ENCODE measurements around the gene CCL21. TPM values are rescaled to one million over a fixed set of nuclear protein-coding genes. Genes with fewer than 3 reads are reported as not detected.
"Not testable (repeated sequence)": the region's sequence is repeated elsewhere in the genome, so short reads cannot be mapped to it uniquely, and the experiment has no call there.

The CCL21 gene, protein sequence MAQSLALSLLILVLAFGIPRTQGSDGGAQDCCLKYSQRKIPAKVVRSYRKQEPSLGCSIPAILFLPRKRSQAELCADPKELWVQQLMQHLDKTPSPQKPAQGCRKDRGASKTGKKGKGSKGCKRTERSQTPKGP
- not detected for total RNA-seq

- ATAC-seq: no peak
- Mint-ChIP-seq H3K36me3 (ENCODE audit: low read depth) (no peaks in the 10 kb centered on the region), H3K9me3 (ENCODE audit: low read depth) (no peaks in the 10 kb centered on the region), H3K4me1 (no peaks in the 10 kb centered on the region), H3K4me3 (no peak within 1 kb of the TSS), H3K27ac (no peak within 1 kb of the TSS), H3K27me3 (peaks cover 8% of the 10 kb centered on the region)
- DNase-seq: no peak
- POLR2A ChIA-PET: no interaction called here
- intact Hi-C loops (cut with DNase I, micrococcal nuclease): no loop called here
- CTCF ChIA-PET: interaction anchor here (0.8 to 2.4 kb wide), 2 partner anchors 9 to 12 kb away, joined by 3 to 7 read pairs; no protein-coding TSS in a partner anchor
These were observed at the start of gene CCL21 for GRCh38 chr9:34710023-34710422. Gene CCL21 (minus strand): TSS chr9:34710136. CDS start chr9:34710066, 70 bp downstream.

DNA sequence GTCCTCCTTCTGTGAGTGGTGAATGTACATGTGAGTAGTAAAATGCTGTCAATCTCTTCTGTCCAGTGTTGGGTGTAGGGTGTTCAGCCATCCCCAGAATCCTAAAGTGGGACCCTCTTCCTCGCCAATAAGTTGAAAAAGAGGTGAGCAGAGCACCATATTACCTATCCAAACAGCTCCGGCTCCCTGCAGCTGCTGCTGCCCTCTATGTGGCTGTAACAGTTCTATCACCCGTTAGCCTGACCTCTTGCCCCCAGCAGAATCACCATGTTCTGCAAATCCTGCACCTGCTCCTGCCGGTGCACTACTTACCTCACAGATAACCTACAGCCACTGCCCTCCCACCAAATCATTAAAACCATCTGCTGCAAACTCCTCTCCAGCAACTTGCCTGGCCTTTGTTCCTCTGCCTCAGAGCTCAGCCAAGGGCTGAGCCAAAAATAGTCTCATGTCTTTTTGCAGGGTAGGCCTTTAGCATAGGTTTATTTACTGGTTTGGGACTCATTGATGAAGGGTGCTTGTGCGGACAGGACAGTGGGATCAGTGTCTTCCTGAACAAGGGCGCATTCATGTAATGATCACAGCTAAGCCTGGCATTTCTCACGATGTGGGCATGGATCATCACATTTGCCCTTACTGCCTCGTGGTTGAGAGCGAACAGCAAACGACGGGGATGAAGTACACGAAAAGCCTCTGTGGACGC, 49.6 kb upstream of the CCL21 start:
- CTCF ChIA-PET: interaction anchor here (0.6 to 1.8 kb wide), 13 partner anchors 12 to 1013 kb away, joined by 3 to 7 read pairs (median 4); no protein-coding TSS in a partner anchor
- POLR2A ChIA-PET: interaction anchor here (0.6 kb wide), 1 partner anchor 23 kb away, joined by 3 read pairs; no protein-coding TSS in a partner anchor
- Mint-ChIP-seq H3K27me3 (peaks cover 22% of the 10 kb centered on the region), H3K36me3 (ENCODE audit: low read depth) (no peaks in the 10 kb centered on the region), H3K4me1 (peaks cover 2% of the 10 kb centered on the region), H3K9me3 (ENCODE audit: low read depth) (no peaks in the 10 kb centered on the region), H3K4me3 (no peak overlapping the region), H3K27ac (no peak overlapping the region)
- intact Hi-C loops (cut with DNase I, micrococcal nuclease): loop anchor here in 1 of 2 experiments (1.0 to 2.0 kb wide), 4 partner anchors 139 to 717 kb away; partner anchors contain the start of gene PIGO
- ATAC-seq: no peak
- no peak for DNase-seq

DNA sequence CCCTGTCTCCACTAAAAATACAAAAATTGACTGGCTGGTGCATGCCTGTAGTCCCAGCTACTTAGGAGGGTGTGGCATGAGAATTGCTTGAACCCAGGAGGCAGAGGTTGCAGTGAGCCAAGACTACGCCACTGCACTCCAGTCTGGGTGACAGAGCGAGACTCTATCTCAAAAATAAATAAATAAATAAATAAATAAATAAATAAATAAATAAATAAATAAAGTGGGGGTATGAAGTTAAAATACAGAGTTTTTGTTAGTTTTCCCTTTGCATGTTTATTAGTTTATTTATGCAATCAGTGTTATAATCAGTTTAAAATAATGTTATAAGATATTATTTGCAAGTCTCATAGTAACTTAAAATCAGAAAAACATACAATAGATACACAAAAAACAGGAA, 40.4 kb upstream of the CCL21 start:
- DNase-seq; H3K9me3 Mint-ChIP-seq (ENCODE audit: low read depth); H3K4me3 Mint-ChIP-seq; CTCF ChIA-PET; POLR2A ChIA-PET; H3K36me3 Mint-ChIP-seq (ENCODE audit: low read depth); intact Hi-C loops (cut with DNase I, micrococcal nuclease); H3K27ac Mint-ChIP-seq; ATAC-seq; H3K4me1 Mint-ChIP-seq: not testable (repeated sequence)
- H3K27me3 Mint-ChIP-seq: peaks cover 44% of the 10 kb centered on the region

GRCh38 chr9:34746526-34746925, 36.6 kb upstream of the CCL21 start:
- POLR2A ChIA-PET: no interaction called here
- Mint-ChIP-seq H3K36me3 (ENCODE audit: low read depth) (no peaks in the 10 kb centered on the region), H3K4me1 (peaks cover 13% of the 10 kb centered on the region), H3K9me3 (ENCODE audit: low read depth) (peaks cover 3% of the 10 kb centered on the region), H3K4me3 (no peak overlapping the region), H3K27ac (no peak overlapping the region), H3K27me3 (peaks cover 34% of the 10 kb centered on the region)
- ATAC-seq (no peak), DNase-seq (no peak)
- intact Hi-C loops (cut with DNase I, micrococcal nuclease): no loop called here
- CTCF ChIA-PET: interaction anchor here (1.4 kb wide), 1 partner anchor 304 kb away, joined by 9 read pairs; no protein-coding TSS in a partner anchor

- H3K4me3 Mint-ChIP-seq: no peak overlapping the region
- H3K4me1 Mint-ChIP-seq: peaks cover 13% of the 10 kb centered on the region
- H3K27ac Mint-ChIP-seq: no peak overlapping the region
- CTCF ChIA-PET: interaction anchor here (0.6 to 1.1 kb wide), 6 partner anchors 30 to 1113 kb away, joined by 3 to 4 read pairs (median 3); no protein-coding TSS in a partner anchor
- no peak for ATAC-seq
- intact Hi-C loops (cut with DNase I, micrococcal nuclease): no loop called here
- POLR2A ChIA-PET: no interaction called here
- H3K9me3 Mint-ChIP-seq (ENCODE audit: low read depth): peaks cover 3% of the 10 kb centered on the region
- no peak for DNase-seq
- H3K27me3 Mint-ChIP-seq: peaks cover 22% of the 10 kb centered on the region
- H3K36me3 Mint-ChIP-seq (ENCODE audit: low read depth): no peaks in the 10 kb centered on the region
These were observed 34.6 kb upstream of the CCL21 start for GRCh38 chr9:34744295-34745221.

GRCh38 chr9:34742710-34743109, 32.8 kb upstream of the CCL21 start:
- Mint-ChIP-seq H3K4me1 (peaks cover 13% of the 10 kb centered on the region), H3K36me3 (ENCODE audit: low read depth) (no peaks in the 10 kb centered on the region), H3K4me3 (no peak overlapping the region), H3K27me3 (peaks cover 14% of the 10 kb centered on the region), H3K9me3 (ENCODE audit: low read depth) (peaks cover 3% of the 10 kb centered on the region), H3K27ac (no peak overlapping the region)
- ChIA-PET POLR2A (no interaction called here), CTCF (no interaction called here)
- intact Hi-C loops (cut with DNase I, micrococcal nuclease): no loop called here
- DNase-seq (no peak), ATAC-seq (no peak)

DNA sequence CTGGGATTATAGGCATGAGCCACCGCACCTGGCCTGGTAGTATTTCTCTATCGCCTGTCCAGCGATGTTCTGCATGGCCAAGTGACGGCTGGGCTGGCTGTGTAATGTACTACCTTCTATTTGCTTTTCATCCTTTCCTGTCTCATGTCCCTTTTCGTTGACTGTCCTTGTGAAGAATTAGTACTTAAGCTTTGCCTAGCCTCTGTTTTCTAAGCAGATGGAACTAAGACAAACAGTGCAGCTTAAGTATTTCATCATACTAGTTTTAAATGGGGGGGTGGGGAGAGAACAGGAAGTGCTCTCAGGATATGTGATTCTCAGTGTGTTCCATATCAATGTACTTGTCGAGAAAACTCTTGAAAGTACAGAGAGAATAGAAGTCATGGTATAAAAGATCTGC, 31.7 kb upstream of the CCL21 start:
- CTCF ChIA-PET: interaction anchor here (0.6 to 1.0 kb wide), 3 partner anchors 13 to 179 kb away, joined by 3 read pairs; no protein-coding TSS in a partner anchor
- intact Hi-C loops (cut with DNase I, micrococcal nuclease): no loop called here
- Mint-ChIP-seq H3K9me3 (ENCODE audit: low read depth) (no peaks in the 10 kb centered on the region), H3K4me3 (no peak overlapping the region), H3K36me3 (ENCODE audit: low read depth) (no peaks in the 10 kb centered on the region), H3K4me1 (peaks cover 13% of the 10 kb centered on the region), H3K27ac (peak overlapping the region; percentile 58), H3K27me3 (peaks cover 13% of the 10 kb centered on the region)
- DNase-seq: no peak
- POLR2A ChIA-PET: no interaction called here
- no peak for ATAC-seq

DNA sequence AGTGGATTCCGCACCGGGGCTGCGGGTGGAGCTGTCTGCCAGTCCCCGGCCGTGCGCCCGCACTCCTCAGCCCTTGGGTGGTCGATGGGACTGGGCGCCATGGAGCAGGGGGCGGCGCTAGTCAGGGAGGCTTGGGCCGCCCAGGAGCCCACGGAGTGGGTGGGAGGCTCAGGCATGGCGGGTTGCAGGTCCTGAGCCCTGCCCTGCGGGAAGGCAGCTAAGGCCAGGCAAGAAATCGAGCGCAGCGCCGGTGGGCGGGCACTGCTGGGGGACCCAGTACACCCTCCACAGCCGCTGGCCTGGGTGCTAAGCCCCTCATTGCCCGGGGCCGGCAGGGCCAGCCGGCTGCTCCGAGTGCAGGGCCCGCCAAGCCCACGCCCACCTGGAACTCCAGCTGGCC, 30.2 kb upstream of the CCL21 start:
- H3K27me3 Mint-ChIP-seq; CTCF ChIA-PET; H3K4me3 Mint-ChIP-seq; ATAC-seq; DNase-seq; H3K9me3 Mint-ChIP-seq (ENCODE audit: low read depth); intact Hi-C loops (cut with DNase I, micrococcal nuclease); H3K27ac Mint-ChIP-seq; H3K36me3 Mint-ChIP-seq (ENCODE audit: low read depth); POLR2A ChIA-PET: not testable (repeated sequence)
- peaks cover 13% of the 10 kb centered on the region for H3K4me1 Mint-ChIP-seq

- H3K4me3 Mint-ChIP-seq: no peak overlapping the region
- H3K27ac Mint-ChIP-seq: no peak overlapping the region
- intact Hi-C loops (cut with DNase I, micrococcal nuclease): no loop called here
- no peaks in the 10 kb centered on the region for H3K9me3 Mint-ChIP-seq (ENCODE audit: low read depth)
- H3K27me3 Mint-ChIP-seq: peaks cover 5% of the 10 kb centered on the region
- no peak for ATAC-seq
- no peaks in the 10 kb centered on the region for H3K36me3 Mint-ChIP-seq (ENCODE audit: low read depth)
- CTCF ChIA-PET: no interaction called here
- POLR2A ChIA-PET: no interaction called here
- DNase-seq: no peak
- peaks cover 5% of the 10 kb centered on the region for H3K4me1 Mint-ChIP-seq
These were observed 27.8 kb upstream of the CCL21 start for GRCh38 chr9:34737677-34738260.

DNA sequence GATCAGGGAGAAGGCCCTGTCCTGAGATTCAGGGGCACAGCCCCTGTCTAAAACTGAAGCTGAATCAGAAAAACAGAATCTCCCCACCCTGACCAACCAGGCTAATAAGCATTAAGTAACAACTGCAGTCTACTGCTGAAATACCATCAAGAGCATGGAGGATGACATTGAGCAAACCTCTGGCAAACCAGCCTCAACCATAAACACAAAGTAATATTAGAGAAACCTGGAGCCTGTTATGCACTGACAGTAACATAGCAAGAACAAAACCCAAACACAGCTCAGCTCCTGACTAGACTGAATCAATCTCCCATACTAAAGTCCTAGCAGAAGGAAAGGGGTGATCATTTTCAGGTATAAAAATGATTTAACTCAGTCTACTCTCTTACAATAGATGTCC, 24.8 kb upstream of the CCL21 start:
- H3K4me3 Mint-ChIP-seq: no peak overlapping the region
- intact Hi-C loops (cut with DNase I, micrococcal nuclease): no loop called here
- ChIA-PET POLR2A (no interaction called here), CTCF (no interaction called here)
- H3K9me3 Mint-ChIP-seq (ENCODE audit: low read depth): no peaks in the 10 kb centered on the region
- H3K27me3 Mint-ChIP-seq: peaks cover 5% of the 10 kb centered on the region
- ATAC-seq: no peak
- no peak for DNase-seq
- no peak overlapping the region for H3K27ac Mint-ChIP-seq
- no peaks in the 10 kb centered on the region for H3K36me3 Mint-ChIP-seq (ENCODE audit: low read depth)
- H3K4me1 Mint-ChIP-seq: no peaks in the 10 kb centered on the region

GRCh38 chr9:34732886-34733285, 22.9 kb upstream of the CCL21 start:
- no peaks in the 10 kb centered on the region for H3K36me3 Mint-ChIP-seq (ENCODE audit: low read depth)
- H3K9me3 Mint-ChIP-seq (ENCODE audit: low read depth): no peaks in the 10 kb centered on the region
- peaks cover 5% of the 10 kb centered on the region for H3K27me3 Mint-ChIP-seq
- no peak overlapping the region for H3K4me3 Mint-ChIP-seq
- CTCF ChIA-PET: no interaction called here
- DNase-seq: no peak
- no peaks in the 10 kb centered on the region for H3K4me1 Mint-ChIP-seq
- intact Hi-C loops (cut with DNase I, micrococcal nuclease): no loop called here
- POLR2A ChIA-PET: no interaction called here
- no peak for ATAC-seq
- H3K27ac Mint-ChIP-seq: no peak overlapping the region
